ENCODE results near the gene DNAH3.

The DNAH3 gene

DNA sequence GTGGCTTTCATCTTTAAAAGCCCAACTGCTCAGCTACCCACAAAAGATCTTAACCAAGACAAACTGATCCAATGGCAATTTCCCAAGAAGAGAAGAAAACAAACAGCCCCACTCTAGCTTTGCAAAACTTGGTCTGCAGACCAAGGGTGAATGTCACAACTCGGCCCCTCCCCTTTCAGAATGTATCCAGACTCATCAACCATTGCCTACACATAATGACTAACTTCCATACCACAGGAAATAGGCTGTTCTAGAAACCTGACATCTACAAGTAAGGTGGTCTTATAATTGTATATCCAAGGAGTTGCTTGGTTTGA, 266.4 kb downstream of the DNAH3 start:
- Histone ChIP-seq H3K4me3 (ENCODE audit: low read length) (no peak overlapping the region), H3K27ac (ENCODE audit: low read depth, low read length) (no peak overlapping the region), H3K4me1 (ENCODE audit: control insufficient read depth, insufficient read depth, low read length) (peaks cover 23% of the 10 kb centered on the region), H3K36me3 (ENCODE audit: control insufficient read depth, insufficient read depth, low read length) (no peaks in the 10 kb centered on the region), H3K27me3 (ENCODE audit: control insufficient read depth, insufficient read depth, low read length) (no peaks in the 10 kb centered on the region), H3K9ac (ENCODE audit: low read length) (no peak overlapping the region)

- Histone ChIP-seq H3K27ac (ENCODE audit: low read depth, low read length) (no peak overlapping the region), H3K9ac (ENCODE audit: low read length) (no peak overlapping the region), H3K36me3 (ENCODE audit: control insufficient read depth, insufficient read depth, low read length) (no peaks in the 10 kb centered on the region), H3K27me3 (ENCODE audit: control insufficient read depth, insufficient read depth, low read length) (no peaks in the 10 kb centered on the region), H3K4me3 (ENCODE audit: low read length) (no peak overlapping the region), H3K4me1 (ENCODE audit: control insufficient read depth, insufficient read depth, low read length) (peaks cover 24% of the 10 kb centered on the region)
These were observed 266.9 kb downstream of the DNAH3 start for GRCh38 chr16:20883554-20884239.

Data from rectal smooth muscle tissue (tissue), 1 donor.